ENCODE data around the gene CD68.

Gene CD68

DNA sequence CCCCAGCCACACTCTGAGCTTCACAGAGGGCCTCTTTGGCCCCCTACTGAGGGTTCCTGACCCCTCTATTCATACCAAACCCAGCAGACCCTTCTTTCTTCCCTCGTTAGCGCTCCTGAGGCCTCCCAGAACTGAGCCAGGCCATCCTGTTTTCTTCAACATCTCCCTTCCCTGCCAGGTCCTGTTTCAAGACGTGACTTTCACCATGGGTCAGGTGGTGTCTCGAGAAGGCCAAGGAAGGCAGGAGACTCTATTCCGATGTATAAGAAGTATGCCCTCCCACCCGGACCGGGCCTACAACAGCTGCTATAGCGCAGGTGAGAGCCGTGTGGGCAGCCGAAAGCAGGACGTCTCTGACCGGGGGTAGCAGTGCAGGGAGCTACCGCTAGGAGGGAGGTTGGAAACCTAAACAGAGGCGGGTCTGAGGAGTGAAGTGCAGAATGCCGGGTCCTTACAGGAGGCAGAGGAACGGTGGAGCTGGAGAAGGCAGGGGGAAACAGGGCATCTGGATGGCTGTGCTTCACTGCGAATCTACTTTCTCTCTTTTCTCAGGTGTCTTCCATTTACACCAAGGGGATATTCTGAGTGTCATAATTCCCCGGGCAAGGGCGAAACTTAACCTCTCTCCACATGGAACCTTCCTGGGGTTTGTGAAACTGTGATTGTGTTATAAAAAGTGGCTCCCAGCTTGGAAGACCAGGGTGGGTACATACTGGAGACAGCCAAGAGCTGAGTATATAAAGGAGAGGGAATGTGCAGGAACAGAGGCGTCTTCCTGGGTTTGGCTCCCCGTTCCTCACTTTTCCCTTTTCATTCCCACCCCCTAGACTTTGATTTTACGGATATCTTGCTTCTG lies 19.0 kb upstream of the CD68 start:
- DNase-seq = no peak

DNA sequence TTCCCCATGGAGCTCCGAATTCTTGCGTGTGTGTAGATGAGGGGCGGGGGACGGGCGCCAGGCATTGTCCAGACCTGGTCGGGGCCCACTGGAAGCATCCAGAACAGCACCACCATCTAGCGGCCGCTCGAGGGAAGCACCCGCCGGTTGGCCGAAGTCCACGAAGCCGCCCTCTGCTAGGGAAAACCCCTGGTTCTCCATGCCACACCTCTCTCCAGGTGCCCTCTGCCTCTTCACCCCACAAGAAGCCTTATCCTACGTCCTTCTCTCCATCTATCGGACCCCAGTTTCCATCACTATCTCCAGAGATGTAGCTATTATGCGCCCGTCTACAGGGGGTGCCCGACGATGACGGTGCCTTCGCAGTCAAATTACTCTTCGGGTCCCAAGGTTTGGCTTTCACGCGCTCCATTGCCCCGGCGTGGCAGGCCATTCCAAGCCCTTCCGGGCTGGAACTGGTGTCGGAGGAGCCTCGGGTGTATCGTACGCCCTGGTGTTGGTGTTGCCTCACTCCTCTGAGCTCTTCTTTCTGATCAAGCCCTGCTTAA lies 18.3 kb upstream of the CD68 start:
- peak; percentile 76 for DNase-seq

DNA sequence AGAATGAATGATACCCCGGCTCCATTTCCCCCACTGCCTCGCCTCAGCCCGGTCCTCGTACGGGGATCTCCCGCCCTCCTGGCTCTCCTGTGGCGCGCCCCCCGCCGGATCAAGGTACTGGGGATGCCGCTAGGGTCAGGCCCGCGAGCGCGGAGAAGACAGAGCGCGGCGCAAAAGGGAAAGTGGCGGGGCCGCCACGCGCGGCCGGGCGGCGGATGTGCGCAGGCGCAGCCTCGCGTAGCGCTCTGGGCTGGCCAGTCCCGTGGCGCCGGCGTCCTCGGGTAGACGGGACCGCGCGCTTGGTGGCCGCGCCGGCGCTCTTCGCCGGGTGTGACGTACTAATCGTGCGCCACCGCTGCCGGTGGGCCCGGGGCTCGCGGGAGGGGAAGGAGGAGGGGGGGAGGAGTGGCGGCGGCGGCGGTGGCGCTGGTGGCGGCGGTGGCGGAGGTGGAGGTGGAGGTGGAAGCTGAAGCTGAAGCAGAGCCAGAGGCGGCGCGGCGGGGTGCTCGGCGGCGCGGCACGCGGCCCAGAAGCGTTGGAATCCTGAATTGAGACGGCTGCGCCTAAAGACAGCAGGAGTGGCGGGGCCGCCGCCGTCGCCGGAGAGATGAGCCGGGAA lies 17.7 kb upstream of the CD68 start, which contains the start of gene SENP3:
Gene SENP3, plus strand, starts transcription at position 331 of the 619 bp plus-strand sequence. CDS start 1,158 bp downstream, outside the sequence.
- peak; percentile 91 for DNase-seq

DNA sequence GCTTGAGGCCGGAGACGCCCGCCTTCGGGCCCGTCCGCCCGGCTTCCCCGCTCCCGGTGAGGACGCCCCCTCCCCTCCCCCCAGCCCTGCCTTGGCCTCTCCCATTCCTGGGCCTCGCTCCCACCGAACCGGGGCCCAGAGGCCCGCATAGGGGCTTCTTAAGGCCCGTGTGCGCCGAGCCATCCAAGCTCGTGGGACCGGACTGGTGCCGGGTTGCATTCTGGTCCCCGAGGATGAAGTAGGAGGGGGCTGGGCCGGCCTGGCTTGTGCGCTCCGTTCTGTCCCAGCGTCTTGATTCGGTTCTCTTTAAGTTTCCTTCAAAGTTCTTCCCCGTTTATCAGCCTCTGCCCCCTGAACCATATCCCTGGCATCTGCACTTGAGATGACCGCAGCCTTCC lies 17.2 kb upstream of the CD68 start:
- DNase-seq = no peak

DNA sequence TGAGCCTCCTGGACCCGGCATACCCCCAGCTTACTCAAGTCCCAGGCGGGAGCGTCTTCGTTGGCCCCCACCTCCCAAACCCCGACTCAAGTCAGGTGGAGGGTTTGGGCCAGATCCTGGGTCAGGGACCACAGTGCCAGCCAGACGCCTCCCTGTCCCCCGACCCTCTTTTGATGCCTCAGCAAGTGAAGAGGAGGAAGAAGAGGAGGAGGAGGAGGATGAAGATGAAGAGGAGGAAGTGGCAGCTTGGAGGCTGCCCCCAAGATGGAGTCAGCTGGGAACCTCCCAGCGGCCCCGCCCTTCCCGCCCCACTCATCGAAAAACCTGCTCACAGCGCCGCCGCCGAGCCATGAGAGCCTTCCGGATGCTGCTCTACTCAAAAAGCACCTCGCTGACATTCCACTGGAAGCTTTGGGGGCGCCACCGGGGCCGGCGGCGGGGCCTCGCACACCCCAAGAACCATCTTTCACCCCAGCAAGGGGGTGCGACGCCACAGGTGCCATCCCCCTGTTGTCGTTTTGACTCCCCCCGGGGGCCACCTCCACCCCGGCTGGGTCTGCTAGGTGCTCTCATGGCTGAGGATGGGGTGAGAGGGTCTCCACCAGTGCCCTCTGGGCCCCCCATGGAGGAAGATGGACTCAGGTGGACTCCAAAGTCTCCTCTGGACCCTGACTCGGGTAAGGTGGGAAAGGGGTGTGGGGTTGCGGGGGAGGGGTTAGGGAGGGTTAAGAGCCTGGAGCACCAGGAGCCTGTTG lies 16.1 kb upstream of the CD68 start:
- DNase-seq = no peak

DNA sequence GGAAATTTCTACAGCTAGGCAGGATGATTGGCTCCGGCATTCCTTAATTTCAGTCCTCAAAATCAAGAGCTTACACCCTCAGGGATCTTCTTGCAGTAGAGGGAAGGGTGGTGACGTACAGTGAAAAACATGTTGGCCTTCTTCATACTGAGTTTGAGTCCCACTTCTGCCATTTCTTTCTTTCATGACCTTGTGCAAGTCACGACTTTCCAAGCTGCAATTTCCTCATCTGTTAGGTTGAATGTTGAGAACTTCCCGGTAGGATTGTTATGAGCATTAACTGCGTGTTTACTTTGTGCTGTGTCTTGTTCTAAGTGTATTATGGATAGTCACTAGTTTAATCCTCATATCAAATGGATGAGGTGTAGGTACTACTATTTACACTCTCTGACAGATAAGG lies 9.9 kb upstream of the CD68 start:
- no peak for DNase-seq

DNA sequence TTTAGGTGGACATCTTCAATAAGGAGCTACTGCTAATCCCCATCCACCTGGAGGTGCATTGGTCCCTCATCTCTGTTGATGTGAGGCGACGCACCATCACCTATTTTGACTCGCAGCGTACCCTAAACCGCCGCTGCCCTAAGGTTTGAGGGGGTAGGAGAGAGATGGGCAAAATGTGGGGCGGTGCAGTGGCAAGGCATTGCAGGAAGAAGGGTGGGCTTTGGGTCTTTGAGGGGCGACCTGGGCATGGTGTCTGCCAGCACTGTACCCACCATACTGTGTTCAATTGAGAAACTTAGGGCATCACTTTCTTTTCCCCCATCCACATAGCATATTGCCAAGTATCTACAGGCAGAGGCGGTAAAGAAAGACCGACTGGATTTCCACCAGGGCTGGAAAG lies 9.1 kb upstream of the CD68 start:
- no peak for DNase-seq

DNA sequence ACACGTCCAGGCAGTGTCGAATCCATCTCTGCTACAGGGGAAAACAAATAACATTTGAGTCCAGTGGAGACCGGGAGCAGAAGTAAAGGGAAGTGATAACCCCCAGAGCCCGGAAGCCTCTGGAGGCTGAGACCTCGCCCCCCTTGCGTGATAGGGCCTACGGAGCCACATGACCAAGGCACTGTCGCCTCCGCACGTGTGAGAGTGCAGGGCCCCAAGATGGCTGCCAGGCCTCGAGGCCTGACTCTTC lies 7.2 kb upstream of the CD68 start:
- DNase-seq = no peak

DNA sequence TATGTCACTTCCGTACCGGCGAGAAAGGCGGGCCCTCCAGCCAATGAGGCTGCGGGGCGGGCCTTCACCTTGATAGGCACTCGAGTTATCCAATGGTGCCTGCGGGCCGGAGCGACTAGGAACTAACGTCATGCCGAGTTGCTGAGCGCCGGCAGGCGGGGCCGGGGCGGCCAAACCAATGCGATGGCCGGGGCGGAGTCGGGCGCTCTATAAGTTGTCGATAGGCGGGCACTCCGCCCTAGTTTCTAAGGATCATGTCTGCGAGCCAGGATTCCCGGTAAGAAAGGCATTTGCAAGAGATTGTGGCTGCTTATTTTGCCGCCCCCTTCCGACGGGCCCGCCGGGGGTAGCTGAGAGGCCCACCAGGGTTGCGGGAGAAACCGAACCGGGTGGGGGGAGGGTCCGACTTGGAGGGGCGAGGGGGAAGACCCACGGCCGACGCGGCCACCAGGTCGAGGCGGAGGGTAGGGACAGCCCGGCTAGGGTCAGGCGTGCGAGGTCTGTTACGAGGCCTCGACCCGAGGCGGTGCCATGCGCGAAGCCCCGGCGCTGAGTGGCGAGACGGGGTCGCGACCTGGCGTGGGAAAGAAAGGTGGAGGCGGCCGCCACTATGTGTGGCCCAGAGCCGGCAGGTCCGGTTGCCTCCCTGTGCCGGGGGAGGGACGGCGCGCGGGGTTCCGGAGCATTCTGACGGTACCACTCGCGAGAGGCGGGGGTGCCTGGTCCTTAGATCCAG lies 6.7 kb upstream of the CD68 start:
- DNase-seq = peak; percentile 98

DNA sequence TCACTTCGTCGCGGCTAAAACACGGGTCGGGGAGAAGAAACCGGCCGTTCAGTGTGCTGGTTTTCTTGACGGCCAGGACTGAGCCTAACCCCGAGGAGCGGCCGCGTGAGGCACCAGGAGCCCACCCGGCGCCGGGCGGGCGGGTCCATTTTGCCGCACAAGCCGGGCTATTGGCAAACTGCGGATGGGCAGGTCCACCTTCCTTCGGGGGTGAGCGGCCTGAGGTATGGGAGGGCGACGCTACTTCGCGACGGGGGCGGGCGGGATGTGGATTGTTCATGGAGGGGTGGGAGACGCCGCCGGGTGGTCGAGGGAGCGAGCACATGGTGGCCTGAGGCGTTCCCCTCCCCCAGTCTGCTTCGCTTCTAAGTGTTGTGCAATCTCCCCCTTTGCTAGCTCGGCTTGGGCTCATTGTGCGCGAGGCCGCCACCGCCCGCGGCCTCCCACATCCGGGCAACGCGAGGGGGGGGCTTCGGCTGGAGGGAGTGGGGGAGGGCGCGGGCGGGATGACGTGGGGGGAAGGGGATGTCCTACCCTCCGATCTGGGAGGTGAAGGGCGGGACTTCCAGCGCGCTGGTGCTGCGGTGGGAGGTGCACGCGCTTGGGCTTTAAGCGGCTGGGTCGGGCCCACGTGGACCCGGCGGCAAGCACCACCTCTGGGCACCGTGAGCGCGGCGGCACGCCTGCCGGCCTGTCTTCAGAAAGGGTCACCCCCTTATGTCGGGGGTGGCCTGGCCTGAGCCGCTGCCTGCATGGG lies 5.9 kb upstream of the CD68 start:
- peak; percentile 80 for DNase-seq

DNA sequence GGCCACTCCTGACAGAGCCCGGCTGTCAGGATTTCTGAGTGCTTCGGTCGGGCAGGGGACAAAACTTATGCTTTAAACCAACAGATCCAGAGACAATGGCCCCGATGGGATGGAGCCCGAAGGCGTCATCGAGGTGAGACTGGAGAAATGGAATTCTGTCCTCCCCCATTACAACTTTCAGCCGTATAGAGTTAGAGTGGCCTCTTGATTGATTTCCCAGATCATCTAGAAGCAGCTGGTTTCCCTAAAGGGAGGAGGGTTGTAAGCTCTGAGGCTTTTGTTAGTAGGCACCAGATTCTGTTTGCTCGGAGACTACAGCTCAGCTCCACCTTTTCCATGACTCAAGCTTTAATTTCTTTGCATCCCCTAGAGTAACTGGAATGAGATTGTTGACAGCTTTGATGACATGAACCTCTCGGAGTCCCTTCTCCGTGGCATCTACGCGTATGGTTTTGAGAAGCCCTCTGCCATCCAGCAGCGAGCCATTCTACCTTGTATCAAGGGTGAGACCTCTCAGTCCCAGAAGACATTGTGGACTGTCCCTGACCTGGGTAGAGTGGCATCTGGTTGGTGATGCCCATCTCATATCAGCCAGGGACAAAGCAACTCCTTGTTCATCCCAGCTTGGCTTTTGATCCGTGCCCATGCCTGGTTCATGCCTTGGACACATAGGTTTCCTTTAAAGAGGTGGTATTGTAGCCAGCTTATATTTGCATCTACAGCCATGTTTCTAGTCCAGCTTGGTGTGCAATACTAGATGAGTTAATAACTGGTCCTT lies 5.1 kb upstream of the CD68 start:
- no peak for DNase-seq

DNA sequence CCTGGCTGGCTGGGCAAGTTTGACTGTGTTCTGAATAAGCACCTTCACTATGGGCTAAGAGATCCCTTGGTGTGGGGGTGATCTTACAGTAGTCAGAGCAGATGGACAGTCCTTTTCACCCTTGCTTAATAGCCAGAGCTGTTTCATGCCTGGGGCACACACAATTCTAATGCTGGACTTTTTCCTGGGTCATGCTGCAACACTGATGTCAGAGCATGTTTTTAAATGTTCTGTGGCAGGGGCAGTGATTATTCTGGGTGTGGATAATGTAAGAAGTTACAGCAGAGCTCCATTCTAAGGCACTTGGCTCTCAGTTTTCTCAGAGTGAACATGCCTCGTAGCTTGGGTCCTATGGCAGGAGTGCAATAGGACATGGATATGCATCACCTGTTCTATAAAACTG lies 4.0 kb upstream of the CD68 start:
- DNase-seq = no peak

DNA sequence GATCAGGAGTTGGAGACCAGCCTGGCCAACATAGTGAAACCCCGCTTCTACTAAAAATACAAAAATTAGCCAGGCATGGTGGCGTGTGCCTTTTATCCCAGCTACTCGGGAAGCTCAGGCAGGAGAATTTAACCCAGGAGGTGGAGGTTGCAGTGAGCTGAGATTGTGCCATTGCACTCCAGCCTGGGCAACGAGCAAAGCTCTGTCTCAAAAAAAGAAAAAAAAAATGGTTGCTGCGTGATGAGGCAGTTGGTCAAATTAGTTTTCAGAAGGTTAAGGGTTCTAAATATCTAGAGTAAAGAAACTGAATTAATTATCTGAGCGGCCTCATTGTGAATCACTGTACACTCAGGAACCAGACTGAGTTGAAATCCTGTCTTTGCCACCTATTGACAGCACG lies 3.5 kb upstream of the CD68 start:
- DNase-seq = no peak

DNA sequence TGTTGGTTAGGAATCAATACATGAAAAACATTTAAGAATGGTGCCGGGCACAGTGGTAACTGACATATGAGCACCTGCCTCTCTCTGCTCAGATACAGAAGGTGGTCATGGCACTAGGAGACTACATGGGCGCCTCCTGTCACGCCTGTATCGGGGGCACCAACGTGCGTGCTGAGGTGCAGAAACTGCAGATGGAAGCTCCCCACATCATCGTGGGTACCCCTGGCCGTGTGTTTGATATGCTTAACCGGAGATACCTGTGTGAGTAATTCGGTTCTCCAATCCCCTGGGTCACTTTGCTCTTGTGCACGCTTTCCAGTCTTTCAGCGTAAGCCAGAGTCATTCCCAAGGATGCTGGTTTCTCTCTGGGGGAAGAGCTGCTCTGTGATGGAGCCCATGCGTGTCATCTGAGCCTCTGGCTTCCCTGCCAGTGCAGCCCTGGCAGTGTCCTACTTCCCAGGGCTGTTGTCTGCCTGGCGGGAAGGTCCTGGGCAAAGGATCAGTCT lies 3.0 kb upstream of the CD68 start:
- no peak for DNase-seq

DNA sequence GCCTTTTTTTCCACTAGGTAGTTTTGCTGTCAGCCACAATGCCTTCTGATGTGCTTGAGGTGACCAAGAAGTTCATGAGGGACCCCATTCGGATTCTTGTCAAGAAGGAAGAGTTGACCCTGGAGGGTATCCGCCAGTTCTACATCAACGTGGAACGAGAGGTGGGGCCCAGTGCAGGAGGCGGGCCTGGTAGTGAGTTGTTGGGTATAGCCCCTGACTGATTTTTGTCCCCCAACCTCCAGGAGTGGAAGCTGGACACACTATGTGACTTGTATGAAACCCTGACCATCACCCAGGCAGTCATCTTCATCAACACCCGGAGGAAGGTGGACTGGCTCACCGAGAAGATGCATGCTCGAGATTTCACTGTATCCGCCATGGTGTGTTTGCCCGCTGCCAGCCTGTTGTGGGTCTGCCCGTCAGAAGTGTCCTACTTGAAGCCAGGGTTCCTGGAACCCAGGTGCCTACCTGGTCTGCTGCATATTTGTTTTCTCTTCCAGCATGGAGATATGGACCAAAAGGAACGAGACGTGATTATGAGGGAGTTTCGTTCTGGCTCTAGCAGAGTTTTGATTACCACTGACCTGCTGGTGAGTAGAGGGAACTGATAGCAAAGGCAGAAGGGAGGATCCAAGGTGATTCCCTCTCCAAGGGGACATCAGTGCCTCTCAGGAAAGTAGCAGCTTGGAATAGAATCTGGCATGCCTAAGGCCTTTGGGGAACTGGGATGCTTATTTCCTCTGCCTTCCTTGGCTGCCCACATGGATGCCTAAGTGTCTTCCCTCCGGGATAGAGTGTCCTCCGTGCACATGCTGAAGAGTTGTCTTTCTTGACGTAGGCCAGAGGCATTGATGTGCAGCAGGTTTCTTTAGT lies 1.9 kb upstream of the CD68 start:
- DNase-seq = no peak

DNA sequence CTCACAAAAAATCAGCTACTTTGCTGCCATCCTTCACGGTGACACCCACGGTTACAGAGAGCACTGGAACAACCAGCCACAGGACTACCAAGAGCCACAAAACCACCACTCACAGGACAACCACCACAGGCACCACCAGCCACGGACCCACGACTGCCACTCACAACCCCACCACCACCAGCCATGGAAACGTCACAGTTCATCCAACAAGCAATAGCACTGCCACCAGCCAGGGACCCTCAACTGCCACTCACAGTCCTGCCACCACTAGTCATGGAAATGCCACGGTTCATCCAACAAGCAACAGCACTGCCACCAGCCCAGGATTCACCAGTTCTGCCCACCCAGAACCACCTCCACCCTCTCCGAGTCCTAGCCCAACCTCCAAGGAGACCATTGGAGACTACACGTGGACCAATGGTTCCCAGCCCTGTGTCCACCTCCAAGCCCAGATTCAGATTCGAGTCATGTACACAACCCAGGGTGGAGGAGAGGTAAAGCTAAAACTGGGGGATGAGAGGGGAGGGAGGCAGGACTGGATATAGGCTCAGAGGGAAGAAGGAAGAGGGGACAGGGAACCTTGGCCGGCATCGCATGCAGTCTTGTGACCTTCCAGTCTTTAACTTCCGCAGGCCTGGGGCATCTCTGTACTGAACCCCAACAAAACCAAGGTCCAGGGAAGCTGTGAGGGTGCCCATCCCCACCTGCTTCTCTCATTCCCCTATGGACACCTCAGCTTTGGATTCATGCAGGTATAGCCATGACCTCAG lies 581 bp downstream of the CD68 start:
- DNase-seq = no peak

DNA sequence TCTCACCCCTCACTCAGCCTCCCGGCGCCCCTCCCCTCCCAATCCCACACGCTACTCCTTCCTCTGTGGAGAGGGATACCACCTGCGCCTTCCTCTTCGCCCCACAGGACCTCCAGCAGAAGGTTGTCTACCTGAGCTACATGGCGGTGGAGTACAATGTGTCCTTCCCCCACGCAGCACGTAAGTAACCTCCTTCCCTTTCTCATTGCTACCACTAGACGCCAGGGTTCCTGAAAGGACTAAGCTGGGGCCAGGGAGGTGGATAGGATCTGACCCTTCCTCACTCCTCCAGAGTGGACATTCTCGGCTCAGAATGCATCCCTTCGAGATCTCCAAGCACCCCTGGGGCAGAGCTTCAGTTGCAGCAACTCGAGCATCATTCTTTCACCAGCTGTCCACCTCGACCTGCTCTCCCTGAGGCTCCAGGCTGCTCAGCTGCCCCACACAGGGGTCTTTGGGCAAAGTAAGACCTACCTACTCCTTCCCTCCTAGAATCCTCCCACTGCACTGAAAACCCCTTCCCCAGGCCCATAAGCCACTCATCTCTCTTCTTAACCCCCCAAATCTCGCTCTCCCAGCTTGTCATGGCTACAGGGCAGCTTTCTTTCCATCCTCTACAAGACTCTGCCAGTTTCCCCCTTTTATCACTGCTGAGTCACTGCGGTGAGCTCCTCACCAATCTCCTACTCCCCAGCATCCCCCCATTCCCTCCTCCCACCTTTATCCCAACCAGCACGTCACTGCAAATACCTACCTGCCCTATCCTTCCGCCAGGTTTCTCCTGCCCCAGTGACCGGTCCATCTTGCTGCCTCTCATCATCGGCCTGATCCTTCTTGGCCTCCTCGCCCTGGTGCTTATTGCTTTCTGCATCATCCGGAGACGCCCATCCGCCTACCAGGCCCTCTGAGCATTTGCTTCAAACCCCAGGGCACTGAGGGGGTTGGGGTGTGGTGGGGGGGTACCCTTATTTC lies 1.5 kb downstream of the CD68 start:
- DNase-seq = no peak

Measured in NCI-H2171 (cell line).